Endodermal cell (in vitro differentiated cells): ENCODE measurements around the gene CTBP1. TPM values are rescaled to one million over a fixed set of nuclear protein-coding genes. Genes with fewer than 3 reads are reported as not detected.

Source experiments
- DNase-seq: peaks from one replicate; pipeline ENCODE4 v3.0.0-alpha.2; 2017
- H3K27ac ChIP-seq: 2 replicates; pipeline ENCODE4 v1.5.1; 2013; ENCODE audit warnings: mild to moderate bottlenecking, low read depth, low read length, moderate library complexity
- H3K27me3 ChIP-seq: 2 replicates; pipeline ENCODE4 v1.6.1; 2013; ENCODE audit warnings: mild to moderate bottlenecking, low read length, moderate library complexity; ENCODE audit not compliant: insufficient read depth, control insufficient read depth, poor library complexity, severe bottlenecking
- H3K36me3 ChIP-seq: 2 replicates; pipeline ENCODE4 v1.7.0; 2013; ENCODE audit warnings: mild to moderate bottlenecking, low read length, moderate library complexity; ENCODE audit not compliant: control insufficient read depth, insufficient read depth
- H3K4me1 ChIP-seq: one replicate; pipeline ENCODE4 v1.7.0; 2013; ENCODE audit warnings: low read length; ENCODE audit not compliant: control insufficient read depth, insufficient read depth
- H3K4me3 ChIP-seq: 2 replicates; pipeline ENCODE4 v1.5.1; 2013; ENCODE audit warnings: mild to moderate bottlenecking, low read length, moderate library complexity
- H3K9ac ChIP-seq: 2 replicates; pipeline ENCODE4 v1.6.1; 2013; ENCODE audit warnings: mild to moderate bottlenecking, low read length, moderate library complexity; ENCODE audit not compliant: poor library complexity, severe bottlenecking; ENCODE audit errors: extremely low read depth
- H3K9me3 ChIP-seq: 2 replicates; pipeline ENCODE4 v1.6.1; 2013; ENCODE audit warnings: mild to moderate bottlenecking, low read length, moderate library complexity; ENCODE audit not compliant: control insufficient read depth
- H3K27ac Mint-ChIP-seq: 2 replicates; pipeline ENCODE4 v1.8.0; 2020; ENCODE audit warnings: mixed read lengths
- H3K27me3 Mint-ChIP-seq: 2 replicates; pipeline ENCODE4 v1.8.0; 2021; ENCODE audit warnings: mild to moderate bottlenecking, mixed read lengths; ENCODE audit not compliant: insufficient read depth
- H3K36me3 Mint-ChIP-seq: 2 replicates; pipeline ENCODE4 v1.8.0; 2020; ENCODE audit warnings: low read depth, mixed read lengths
- H3K4me1 Mint-ChIP-seq: 2 replicates; pipeline ENCODE4 v1.8.0; 2020; ENCODE audit warnings: mixed read lengths
- H3K4me3 Mint-ChIP-seq: 2 replicates; pipeline ENCODE4 v1.8.0; 2020; ENCODE audit warnings: mild to moderate bottlenecking, moderate library complexity, mixed read lengths
- H3K9me3 Mint-ChIP-seq: 2 replicates; pipeline ENCODE4 v1.8.0; 2020; ENCODE audit warnings: mild to moderate bottlenecking, mixed read lengths
- WGBS, 2 experiments: methylation state at CpG; one replicate each; pipeline versions ENCODE4 v1.1.5 to v1.1.7; 2013; ENCODE audit warnings: missing lambda C conversion rate in 2 of 2, mixed read lengths in 1 of 2; ENCODE audit not compliant: insufficient coverage in 1 of 2, insufficient read length in 1 of 2; 5-methylcytosine and 5-hydroxymethylcytosine counted together
- total RNA-seq, 2 donors: library from RNA; stranded (reverse); fragmentation: NEBNext Ultra II Directional in 1 of 2; extraction: Animal tissue kit (Norgen Biotek cat#: 25700) in 1 of 2; gene quantifications; 2 replicates in 1 of 2; 3 replicates in 1 of 2; pipeline ENCODE4 v1.2.1, GENCODE V29; 2021
- TF ChIP-seq, protein P1 (sequence below): fragments of 200-600 bp; sonication (generic); conservative IDR thresholded peaks from 2 replicates; pipeline ENCODE4 v1.5.0; 2021; ENCODE audit warnings: antibody characterized with exemption, mild to moderate bottlenecking

The CTBP1 gene
- total RNA-seq, 2 donors from 2014 or later, result 181 to 189 TPM

DNA sequence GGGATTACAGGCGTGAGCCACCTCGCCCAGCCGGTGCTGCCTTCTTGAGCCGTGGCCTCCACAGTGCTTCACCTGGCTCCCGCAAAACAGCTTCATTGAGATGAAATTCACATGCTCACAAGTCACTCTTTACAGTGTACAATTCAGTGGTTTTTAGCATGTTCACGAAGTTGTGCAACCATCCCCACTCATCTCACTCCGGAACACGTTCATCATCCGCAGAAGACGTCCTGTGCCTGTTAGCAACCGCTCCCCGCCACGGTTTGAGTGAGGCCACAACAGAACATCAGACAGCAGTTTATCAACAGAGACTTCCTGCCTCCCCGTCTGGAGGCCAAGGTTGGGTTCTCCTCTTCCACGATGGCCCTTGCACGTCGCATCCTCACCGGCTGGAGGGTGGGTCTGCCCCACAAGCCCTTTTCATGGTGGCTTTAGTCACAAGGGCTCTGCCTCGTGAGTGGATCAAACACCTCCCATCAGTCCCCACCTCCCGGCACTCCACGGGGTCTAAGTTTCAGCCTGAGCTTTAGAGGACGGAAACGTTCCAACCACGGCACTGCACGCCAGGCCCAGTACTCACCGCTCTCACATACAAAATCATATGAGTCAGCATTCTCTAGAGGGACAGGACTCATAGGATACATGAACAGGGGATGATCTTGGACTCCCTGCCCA is 46.9 kb downstream of the CTBP1 start:
- Mint-ChIP-seq H3K36me3 (no peaks in the 10 kb centered on the region), H3K4me1 (no peaks in the 10 kb centered on the region)
- WGBS, 2 experiments, result 93 to 96% methylated on average over 24 to 26 of the region's 26 CpGs

DNA sequence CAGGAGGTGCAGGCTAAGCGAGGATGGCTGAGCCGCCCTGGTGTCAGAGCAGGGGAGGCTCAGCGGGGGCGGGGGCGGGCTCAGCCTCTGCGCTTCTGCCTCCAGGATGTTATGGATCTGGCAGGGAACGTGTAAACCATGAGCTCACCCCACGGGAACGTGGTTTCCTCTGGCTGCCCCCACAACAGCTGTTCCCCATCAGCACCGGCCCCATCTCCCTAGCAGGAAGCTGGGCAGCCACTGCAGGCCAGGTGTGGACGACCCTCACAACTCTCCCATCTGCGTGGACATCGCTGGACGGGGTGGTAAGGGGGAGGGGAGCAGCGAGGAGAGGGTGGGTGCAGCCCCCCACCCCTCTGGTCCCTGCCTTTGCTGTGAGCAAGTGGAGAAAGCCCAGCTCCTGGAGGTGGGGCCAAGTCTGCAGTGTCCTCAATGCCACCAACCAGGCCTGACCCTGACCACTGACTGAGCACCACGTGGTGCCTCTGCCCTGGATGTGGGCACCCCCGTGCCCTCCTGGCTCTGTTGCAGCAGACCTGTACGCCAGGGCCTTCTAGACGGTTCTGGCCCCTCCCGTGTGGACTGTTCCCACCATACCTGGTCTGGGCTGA is 48.4 kb downstream of the CTBP1 start:
- no peak overlapping the region for H3K9ac ChIP-seq
- no peaks in the 10 kb centered on the region for H3K27me3 ChIP-seq
- 89 to 95% methylated on average over 6 to 20 of the region's 20 CpGs for WGBS, 2 experiments
- no peak overlapping the region for H3K4me3 ChIP-seq
- H3K36me3 ChIP-seq, result no peaks in the 10 kb centered on the region
- no peak overlapping the region for H3K27ac ChIP-seq
- peak; percentile 36 for DNase-seq
- TF ChIP-seq, protein P1, sequence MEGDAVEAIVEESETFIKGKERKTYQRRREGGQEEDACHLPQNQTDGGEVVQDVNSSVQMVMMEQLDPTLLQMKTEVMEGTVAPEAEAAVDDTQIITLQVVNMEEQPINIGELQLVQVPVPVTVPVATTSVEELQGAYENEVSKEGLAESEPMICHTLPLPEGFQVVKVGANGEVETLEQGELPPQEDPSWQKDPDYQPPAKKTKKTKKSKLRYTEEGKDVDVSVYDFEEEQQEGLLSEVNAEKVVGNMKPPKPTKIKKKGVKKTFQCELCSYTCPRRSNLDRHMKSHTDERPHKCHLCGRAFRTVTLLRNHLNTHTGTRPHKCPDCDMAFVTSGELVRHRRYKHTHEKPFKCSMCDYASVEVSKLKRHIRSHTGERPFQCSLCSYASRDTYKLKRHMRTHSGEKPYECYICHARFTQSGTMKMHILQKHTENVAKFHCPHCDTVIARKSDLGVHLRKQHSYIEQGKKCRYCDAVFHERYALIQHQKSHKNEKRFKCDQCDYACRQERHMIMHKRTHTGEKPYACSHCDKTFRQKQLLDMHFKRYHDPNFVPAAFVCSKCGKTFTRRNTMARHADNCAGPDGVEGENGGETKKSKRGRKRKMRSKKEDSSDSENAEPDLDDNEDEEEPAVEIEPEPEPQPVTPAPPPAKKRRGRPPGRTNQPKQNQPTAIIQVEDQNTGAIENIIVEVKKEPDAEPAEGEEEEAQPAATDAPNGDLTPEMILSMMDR, result no peak
- Mint-ChIP-seq H3K4me1 (no peaks in the 10 kb centered on the region), H3K27me3 (peaks cover 2% of the 10 kb centered on the region), H3K36me3 (no peaks in the 10 kb centered on the region), H3K9me3 (no peaks in the 10 kb centered on the region), H3K4me3 (no peak overlapping the region), H3K27ac (no peak overlapping the region)
- H3K4me1 ChIP-seq, result no peaks in the 10 kb centered on the region
- H3K9me3 ChIP-seq, result no peaks in the 10 kb centered on the region

More for the DNA sequence above, 46.9 kb downstream of the CTBP1 start:
- H3K9ac ChIP-seq, result no peak overlapping the region
- no peaks in the 10 kb centered on the region for H3K36me3 ChIP-seq
- Mint-ChIP-seq H3K4me3 (no peak overlapping the region), H3K9me3 (no peaks in the 10 kb centered on the region), H3K27ac (peak overlapping the region; percentile 9), H3K27me3 (peaks cover 2% of the 10 kb centered on the region)
- TF ChIP-seq, protein P1, result no peak
- H3K9me3 ChIP-seq, result no peaks in the 10 kb centered on the region
- H3K4me1 ChIP-seq, result no peaks in the 10 kb centered on the region
- no peaks in the 10 kb centered on the region for H3K27me3 ChIP-seq
- DNase-seq, result peak; percentile 30
- H3K4me3 ChIP-seq, result no peak overlapping the region
- H3K27ac ChIP-seq, result no peak overlapping the region

DNA sequence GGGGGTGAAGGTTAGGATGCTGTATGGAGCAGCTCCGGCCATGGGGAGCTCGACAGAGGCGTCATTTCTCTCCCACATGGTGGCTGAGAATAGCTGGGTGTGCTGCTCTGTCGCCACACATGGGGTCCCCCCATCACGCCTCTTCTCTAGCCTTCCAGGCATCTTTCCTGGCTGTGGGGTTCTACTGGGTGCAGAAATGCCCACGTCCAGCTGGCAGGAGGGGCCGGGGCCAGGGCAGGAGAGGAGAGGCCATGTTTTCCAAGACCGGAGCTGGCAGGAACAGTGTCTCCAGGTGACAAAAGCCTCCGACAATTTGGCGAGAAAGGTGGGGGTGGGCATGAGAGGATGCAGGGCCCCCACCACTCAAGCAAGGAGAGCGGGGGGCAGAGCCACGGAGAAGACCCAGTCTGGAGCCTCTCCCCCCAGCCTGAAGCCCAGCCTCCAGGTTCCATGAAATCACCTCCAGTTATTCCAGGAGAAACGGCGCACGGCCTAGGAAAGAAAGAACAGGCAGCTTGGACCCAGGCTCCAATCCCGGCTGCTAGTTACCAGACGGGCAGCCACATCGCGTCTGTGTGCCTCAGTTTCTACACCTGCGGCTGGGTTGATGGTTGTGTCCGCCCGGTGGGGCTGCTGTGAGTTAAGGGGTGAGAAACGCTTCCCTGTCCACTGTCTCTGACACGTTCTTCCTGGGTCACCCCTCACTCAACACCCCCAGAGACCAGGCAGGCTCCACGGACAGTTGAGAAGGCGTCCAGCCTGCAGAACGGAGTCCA is 49.2 kb downstream of the CTBP1 start:
- Histone ChIP-seq H3K9ac (no peak overlapping the region), H3K27ac (no peak overlapping the region), H3K4me1 (no peaks in the 10 kb centered on the region), H3K4me3 (no peak overlapping the region), H3K9me3 (no peaks in the 10 kb centered on the region), H3K27me3 (no peaks in the 10 kb centered on the region), H3K36me3 (no peaks in the 10 kb centered on the region)
- Mint-ChIP-seq H3K4me1 (no peaks in the 10 kb centered on the region), H3K9me3 (no peaks in the 10 kb centered on the region), H3K27me3 (peaks cover 2% of the 10 kb centered on the region), H3K4me3 (no peak overlapping the region), H3K27ac (no peak overlapping the region), H3K36me3 (no peaks in the 10 kb centered on the region)
- 90 to 94% methylated on average over 6 to 27 of the region's 27 CpGs for WGBS, 2 experiments
- TF ChIP-seq, protein P1, result no peak
- peak; percentile 36 for DNase-seq
